ENCODE measurements around the gene HTD2.
"Not testable (repeated sequence)": the region's sequence is repeated elsewhere in the genome, so short reads cannot be mapped to it uniquely, and the experiment has no call there.

Gene HTD2

DNA sequence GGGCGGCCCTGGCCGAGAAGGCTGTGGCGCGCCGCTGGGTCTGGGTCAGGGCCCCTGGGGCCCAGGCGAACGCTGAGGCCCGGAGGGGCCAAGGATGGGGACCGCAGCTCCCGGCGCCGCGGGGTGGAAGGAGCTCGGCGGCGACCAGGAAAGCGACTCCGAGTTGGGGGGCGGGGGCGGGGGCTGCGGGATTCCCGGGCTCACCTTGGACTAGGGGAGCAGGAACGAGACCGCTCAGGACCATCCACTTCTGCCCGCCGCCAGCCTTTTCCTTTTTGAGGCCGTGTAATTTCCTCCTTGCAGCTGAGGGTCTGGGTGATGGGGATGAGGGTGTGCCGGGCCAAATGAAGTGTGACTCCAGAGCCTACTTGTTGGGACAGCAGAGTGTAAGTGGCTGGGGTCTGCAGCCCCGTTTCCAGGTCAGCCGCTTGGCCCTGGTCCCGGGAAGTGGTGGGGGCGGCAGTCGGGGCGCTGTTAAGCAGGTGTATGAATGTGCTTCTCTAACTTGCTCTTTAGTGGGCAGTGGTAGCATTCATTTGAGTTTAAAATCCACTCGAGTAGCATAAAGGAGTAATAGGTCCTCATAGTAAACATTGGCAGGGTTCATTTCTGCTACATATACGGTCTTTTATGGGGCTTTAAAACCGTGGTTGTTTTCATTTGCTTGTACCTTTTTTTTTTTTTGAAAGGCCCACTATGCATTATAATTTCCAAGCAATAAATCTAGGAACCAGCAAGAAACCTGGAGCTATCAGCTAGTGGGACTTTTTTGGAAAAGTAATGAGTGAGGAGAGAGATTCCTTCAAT is 27.1 kb downstream of the HTD2 start:
- DNase-seq: no peak

GRCh38 chr3:58334013-58334321 is 27.6 kb downstream of the HTD2 start:
- no peak for DNase-seq

DNA sequence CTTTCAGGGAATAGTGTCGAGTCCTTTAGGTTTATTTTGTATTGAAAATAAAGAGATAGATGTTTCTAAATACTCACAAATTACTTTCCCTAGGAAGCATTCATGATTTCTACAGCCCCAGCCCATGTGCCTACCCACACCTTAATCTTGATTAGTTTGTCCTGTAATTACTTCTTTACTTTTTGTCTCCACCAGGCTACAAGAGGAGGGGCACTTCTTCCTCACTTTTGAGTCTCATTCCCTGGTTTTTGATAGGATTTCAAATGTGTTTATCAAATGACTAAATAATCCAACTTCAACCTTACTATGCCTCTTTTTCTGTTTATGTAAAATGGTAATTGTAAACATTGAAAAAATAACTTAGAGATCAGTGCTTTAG is 28.2 kb downstream of the HTD2 start:
- DNase-seq: no peak

DNA sequence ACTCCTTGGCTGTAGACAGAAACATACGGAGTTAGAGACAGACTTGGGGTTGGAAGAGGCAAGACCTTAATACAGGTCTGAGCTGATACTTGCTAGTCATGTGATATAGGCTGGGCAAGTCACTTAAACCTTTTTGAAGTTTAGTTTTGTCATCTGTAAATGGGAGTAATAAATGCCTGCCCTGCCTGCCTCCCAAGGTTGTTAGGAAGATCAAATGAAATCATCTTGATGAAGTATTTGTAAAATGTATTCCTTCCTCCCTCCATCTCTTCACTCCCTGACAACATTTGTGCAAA is 29.3 kb downstream of the HTD2 start:
- no peak for DNase-seq

- no peak for DNase-seq
Observed at GRCh38 chr3:58336135-58336882, 30.0 kb downstream of the HTD2 start.

DNA sequence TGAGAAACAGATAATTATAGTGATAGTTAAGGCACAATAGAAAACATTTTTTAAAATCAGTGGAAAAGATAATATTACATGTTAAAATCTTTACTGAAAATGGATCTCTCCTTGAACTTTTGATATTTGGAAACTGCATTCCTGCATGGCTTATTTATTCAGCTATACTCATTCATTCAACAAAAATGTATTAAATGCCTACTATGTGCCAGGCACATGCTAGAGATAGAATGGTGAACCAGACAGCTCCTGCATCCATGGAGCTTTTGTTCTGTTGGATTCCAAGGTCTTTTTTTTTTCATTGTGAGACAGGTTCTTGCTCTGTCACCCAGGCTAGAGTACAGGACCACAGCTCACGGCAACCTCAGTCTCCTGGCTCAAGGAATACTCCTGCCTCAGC is 30.9 kb downstream of the HTD2 start:
- DNase-seq: no peak

GRCh38 chr3:58339146-58339545 is 32.8 kb downstream of the HTD2 start:
- not testable (repeated sequence) for DNase-seq

DNA sequence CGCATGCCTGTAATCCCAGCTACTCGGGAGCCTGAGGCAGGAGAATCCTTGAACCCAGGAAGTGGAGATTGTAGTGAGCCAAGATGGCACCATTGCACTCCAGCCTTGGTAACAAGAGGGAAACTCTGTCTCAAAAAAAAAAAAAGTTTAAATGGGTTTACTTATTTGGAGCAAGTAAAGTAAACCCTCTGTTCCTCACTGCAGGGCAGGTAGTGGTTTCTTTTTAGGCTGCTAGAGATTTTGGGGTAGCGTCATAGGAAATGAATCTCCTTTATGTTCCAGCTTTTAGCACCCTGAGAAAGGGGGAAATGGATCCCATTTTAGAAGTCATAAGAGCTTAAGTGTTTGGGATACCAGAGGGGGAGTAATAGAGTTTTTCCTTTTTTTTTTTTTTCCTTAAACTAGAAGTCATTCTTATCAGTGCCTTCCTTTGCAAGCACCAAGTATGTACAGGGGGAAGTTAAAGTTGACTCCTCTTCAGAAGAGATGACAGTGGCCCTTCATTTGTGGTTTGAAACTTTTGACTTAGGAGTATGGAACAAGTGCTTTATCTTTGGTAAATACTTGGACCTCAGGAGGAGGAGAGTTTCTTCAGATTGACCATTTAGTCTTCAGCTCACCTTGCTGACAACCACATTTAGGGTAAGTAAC is 34.4 kb downstream of the HTD2 start:
- DNase-seq: no peak

GRCh38 chr3:58341376-58341775 is 35.1 kb downstream of the HTD2 start:
- no peak for DNase-seq

GRCh38 chr3:58342676-58343075 is 36.4 kb downstream of the HTD2 start:
- no peak for DNase-seq

GRCh38 chr3:58345457-58345856 is 39.1 kb downstream of the HTD2 start:
- DNase-seq: no peak

- no peak for DNase-seq
Observed at GRCh38 chr3:58346368-58346767, 40.0 kb downstream of the HTD2 start.

GRCh38 chr3:58347984-58348383 is 41.7 kb downstream of the HTD2 start:
- DNase-seq: no peak

DNA sequence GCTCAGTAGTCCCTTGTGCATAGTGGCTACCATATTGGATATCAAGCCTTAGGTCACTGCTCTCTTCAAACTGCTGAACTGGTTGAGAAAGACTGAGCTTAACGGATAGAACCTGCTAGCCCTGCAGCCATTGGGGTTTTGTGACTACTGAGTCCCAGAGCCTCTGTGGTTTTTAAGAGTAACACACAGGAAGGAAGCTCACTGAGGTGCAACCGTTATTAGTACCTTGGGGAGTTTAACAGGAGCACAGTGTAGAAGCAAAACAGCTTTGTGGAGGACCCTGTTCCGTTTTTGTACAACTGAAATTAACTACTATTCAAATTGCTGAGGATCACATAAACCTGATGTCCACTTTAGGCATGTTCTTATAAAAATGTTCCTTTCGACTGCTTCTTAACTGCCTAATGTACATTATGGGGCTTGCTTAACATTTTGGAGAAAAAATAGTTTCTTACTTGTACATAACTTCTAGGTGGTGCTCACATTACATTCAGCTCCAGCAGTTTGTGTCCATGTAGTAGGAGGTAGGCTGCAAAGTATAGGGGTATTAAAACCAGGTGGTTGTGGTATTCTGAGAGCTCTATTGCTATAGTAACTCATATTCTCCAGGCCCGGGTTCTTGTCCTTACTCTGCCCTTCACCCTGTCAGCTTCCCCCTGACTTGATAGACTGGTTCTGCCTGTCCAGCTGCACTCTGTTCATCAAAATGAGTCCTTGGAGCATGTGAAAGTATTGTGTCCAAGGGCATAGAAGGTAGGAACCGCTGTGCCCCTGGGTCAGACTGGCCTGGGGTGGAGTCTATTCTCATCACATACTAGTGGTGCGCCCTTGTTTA is 43.7 kb downstream of the HTD2 start:
- no peak for DNase-seq

GRCh38 chr3:58350627-58351013 is 44.3 kb downstream of the HTD2 start:
- no peak for DNase-seq

GRCh38 chr3:58351920-58352319 is 45.6 kb downstream of the HTD2 start:
- no peak for DNase-seq

GRCh38 chr3:58352626-58353025 is 46.3 kb downstream of the HTD2 start:
- no peak for DNase-seq

GRCh38 chr3:58353722-58354553 is 47.6 kb downstream of the HTD2 start:
- DNase-seq: peak; percentile 36

DNA sequence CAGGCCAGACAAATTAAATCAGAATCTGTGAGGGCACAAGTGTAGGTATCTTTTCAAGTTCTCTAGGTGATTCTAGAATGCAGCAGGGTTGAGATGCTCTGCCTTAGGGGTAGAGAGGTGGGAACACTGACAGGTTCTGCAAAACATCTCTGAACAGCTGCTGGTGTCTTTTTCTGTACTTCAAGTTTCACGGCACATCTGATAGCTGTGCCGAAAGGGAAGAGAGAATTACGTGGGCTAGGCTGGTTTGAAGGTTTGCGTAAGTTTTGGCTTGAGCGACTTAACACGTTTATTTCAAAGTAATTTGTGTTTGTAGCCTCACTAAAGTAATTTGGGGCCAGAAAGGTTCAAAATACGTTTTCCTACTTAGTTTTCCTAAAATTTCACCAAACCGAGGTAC is 48.9 kb downstream of the HTD2 start:
- no peak for DNase-seq

GRCh38 chr3:58356054-58356453 is 49.7 kb downstream of the HTD2 start:
- no peak for DNase-seq

DNA sequence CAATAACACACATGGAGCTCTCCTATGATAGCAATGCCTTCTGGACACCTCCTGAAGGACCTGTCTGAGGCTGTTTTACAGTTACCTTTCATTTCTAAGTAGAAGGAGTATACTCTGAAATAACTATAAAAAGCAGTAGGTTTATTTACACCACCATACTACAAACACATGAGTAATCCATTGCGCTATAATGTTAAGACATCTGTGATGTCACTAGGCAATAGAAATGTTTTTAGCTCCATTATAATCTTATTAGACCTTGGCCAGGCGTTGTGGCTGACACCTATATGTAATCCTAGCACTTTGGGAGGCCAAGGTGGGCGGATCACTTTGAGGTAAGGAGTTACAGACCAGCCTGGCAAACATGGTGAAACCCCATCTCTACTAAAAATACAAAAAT is 51.1 kb downstream of the HTD2 start:
- no peak for DNase-seq

GRCh38 chr3:58358092-58358491 is 51.8 kb downstream of the HTD2 start:
- no peak for DNase-seq
